Endothelial cell of umbilical vein (primary cell): ENCODE data around the gene EMC7. TPM values are rescaled to one million over a fixed set of nuclear protein-coding genes. Genes with fewer than 3 reads are reported as not detected.

ENCODE experiments used
- BruUV-seq: library from RNA; stranded (reverse); fragments of 400-500 nt; replicated peaks from 2 replicates; lab custom pipeline; 2021; lab: Mats Ljungman, UMichigan
- CTCF ChIA-PET: fragments of 300-600, 350-600 bp; sonication (Branson Sonifier 250); formaldehyde crosslinking; loops from one replicate; lab custom pipeline; 2021; ENCODE audit warnings: antibody characterized with exemption, inconsistent platforms; lab: Charles Lee
- POLR2A ChIA-PET: fragments of 300-600, 350-600 bp; sonication (Branson Sonifier 250); formaldehyde crosslinking; loops from one replicate; lab custom pipeline; 2021; ENCODE audit warnings: antibody characterized with exemption, inconsistent platforms; lab: Charles Lee
- DNase-seq: peaks from one replicate; pipeline ENCODE4 v3.0.0-alpha.2; 2011; ENCODE audit warnings: low read depth, low spot score
- FAIRE-seq: peaks from 2 replicates; lab custom pipeline; 2011; peaks lifted over from hg19 to GRCh38; lab: Jason Lieb, UNC
- H2AFZ ChIP-seq: 2 replicates; pipeline ENCODE4 v1.6.0; 2012; ENCODE audit warnings: low read depth, low read length, control low read depth, inconsistent platforms
- H3K27ac ChIP-seq: 2 replicates; pipeline ENCODE4 v1.5.1; 2011; ENCODE audit warnings: low read depth, mild to moderate bottlenecking, control low read depth, low read length, moderate library complexity; ENCODE audit not compliant: insufficient read depth
- H3K27me3 ChIP-seq, 2 experiments: 2 replicates each; pipeline versions ENCODE4 v1.6.0 to v1.6.1; 2011; ENCODE audit warnings: low read length in 2 of 2, mixed read lengths in 1 of 2; ENCODE audit not compliant: control insufficient read depth in 2 of 2, insufficient read depth in 2 of 2
- H3K36me3 ChIP-seq, 2 experiments: 2 replicates in 1 of 2; 3 replicates in 1 of 2; pipeline ENCODE4 v1.5.1; 2011; ENCODE audit warnings: low read length in 2 of 2, mild to moderate bottlenecking in 1 of 2, moderate library complexity in 1 of 2; ENCODE audit not compliant: control insufficient read depth in 2 of 2, insufficient read depth in 2 of 2; ENCODE audit errors: extremely low read depth in 1 of 2
- H3K4me1 ChIP-seq: 3 replicates; pipeline ENCODE4 v1.5.1; 2011; ENCODE audit warnings: mild to moderate bottlenecking, low read length; ENCODE audit not compliant: control insufficient read depth, insufficient read depth; ENCODE audit errors: extremely low read depth
- H3K4me2 ChIP-seq: 2 replicates; pipeline ENCODE4 v1.6.1; 2011; ENCODE audit warnings: low read length, control low read depth, mixed read lengths; ENCODE audit not compliant: insufficient read depth
- H3K4me3 ChIP-seq, 3 experiments: fragments of 200-600 bp in 1 of 3; sonication (generic), shearing (Covaris generic) in 1 of 3; replicated peaks in 1 of 3; 2 replicates each; pipeline ENCODE4 v1.5.1; 2011 to 2016; ENCODE audit warnings: control low read depth in 3 of 3, low read length in 3 of 3, mild to moderate bottlenecking in 2 of 3, inconsistent platforms in 1 of 3, low read depth in 1 of 3, moderate library complexity in 1 of 3; ENCODE audit not compliant: insufficient read depth in 1 of 3
- H3K79me2 ChIP-seq: 2 replicates; pipeline ENCODE4 v1.6.0; 2012; ENCODE audit warnings: low read length, inconsistent platforms; ENCODE audit not compliant: control insufficient read depth, insufficient read depth
- H3K9ac ChIP-seq: replicated peaks from 2 replicates; pipeline ENCODE3; 2011; ENCODE audit warnings: low read length, control low read depth; ENCODE audit not compliant: insufficient read depth; ENCODE audit errors: extremely low read depth
- H3K9me1 ChIP-seq: replicated peaks from 3 replicates; pipeline ENCODE4 v1.6.0; 2011; ENCODE audit warnings: mild to moderate bottlenecking, low read length; ENCODE audit not compliant: control insufficient read depth, insufficient read depth; ENCODE audit errors: extremely low read depth
- H3K9me3 ChIP-seq: replicated peaks from 2 replicates; pipeline ENCODE4 v1.5.1; 2012; ENCODE audit warnings: low read length, inconsistent platforms; ENCODE audit not compliant: control insufficient read depth, insufficient read depth
- H4K20me1 ChIP-seq: replicated peaks from 2 replicates; pipeline ENCODE3; 2011; ENCODE audit warnings: mild to moderate bottlenecking, low read length; ENCODE audit not compliant: control insufficient read depth, insufficient read depth; ENCODE audit errors: extremely low read depth
- FOS ChIP-seq: IDR thresholded peaks from 2 replicates; pipeline ENCODE4 v1.6.1; 2011; ENCODE audit warnings: mild to moderate bottlenecking, low read length, moderate library complexity, borderline replicate concordance; ENCODE audit not compliant: insufficient read depth
- JUN ChIP-seq: IDR thresholded peaks from 2 replicates; pipeline ENCODE4 v1.6.1; 2011; ENCODE audit warnings: borderline replicate concordance, low read depth; ENCODE audit not compliant: insufficient read length, insufficient read depth
- MAX ChIP-seq: IDR thresholded peaks from 2 replicates; pipeline ENCODE4 v1.6.1; 2011; ENCODE audit not compliant: insufficient read depth, insufficient read length
- POLR2AphosphoS5 ChIP-seq: IDR thresholded peaks from 2 replicates; pipeline ENCODE4 v1.6.1; 2012; ENCODE audit warnings: low read depth, mild to moderate bottlenecking, control low read depth, low read length, moderate library complexity; ENCODE audit not compliant: insufficient read depth
- dilution Hi-C: fragments of 300-500 bp; cut with MboI; formaldehyde crosslinking; loops from one replicate; pipeline ENCODE4 v1.15.0; 2019; ENCODE audit warnings: low sequenced_read_pairs; ENCODE audit not compliant: extremely low pct_ligation_motif_present
- intact Hi-C: fragments of 100-400 bp; cut with micrococcal nuclease; formaldehyde crosslinking; loops from one replicate; pipeline ENCODE4 v1.10.0; 2022
- polyA plus RNA-seq, 4 experiments: library from polyadenylated mRNA; depleted of rRNA in 3 of 4; stranded (reverse) in 3 of 4; unstranded in 1 of 4; fragments of >200 nt; gene quantifications; 2 replicates each; pipeline versions ENCODE4 v1.2.1 to v1.2.3, GENCODE V29; 2011 to 2012; ENCODE audit warnings: missing spikeins in 1 of 4
- total RNA-seq: library from RNA; stranded (reverse); gene quantifications from 2 replicates; pipeline ENCODE4 v1.2.3, GENCODE V29; 2021

EMC7 gene
- total and polyA plus RNA-seq, 2 donors (not counting 3 experiments of a cell fraction or from before 2014, with no cell fraction given): 57.0 to 70.6 TPM

GRCh38 chr15:34128898-34129297 is 27.2 kb upstream of the EMC7 start:
- dilution Hi-C loops (no loop called here), intact Hi-C loops (loop anchor here (10.0 kb wide), 1 partner anchor 1176 kb away; no protein-coding TSS in a partner anchor)
- BruUV-seq: no TSS peak
- Histone ChIP-seq H3K4me3 (no peak overlapping the region), H3K79me2 (no peaks in the 10 kb centered on the region), H3K36me3 (no peaks in the 10 kb centered on the region), H3K4me1 (no peaks in the 10 kb centered on the region), H4K20me1 (no peaks in the 10 kb centered on the region), H3K4me2 (no peak overlapping the region), H2AFZ (no peak overlapping the region), H3K27ac (no peak overlapping the region), H3K9me1 (no peaks in the 10 kb centered on the region), H3K27me3 (no peaks in the 10 kb centered on the region), H3K9me3 (no peaks in the 10 kb centered on the region), H3K9ac (no peak overlapping the region)
- CTCF ChIA-PET: no interaction called here
- no peak for DNase-seq
- FAIRE-seq: no peak
- POLR2A ChIA-PET: no interaction called here
- TF ChIP-seq POLR2AphosphoS5: no peak

- dilution Hi-C loops: no loop called here
- Histone ChIP-seq H3K27ac (no peak overlapping the region), H3K9ac (no peak overlapping the region), H3K4me3 (no peak overlapping the region), H3K4me1 (peaks cover 16% of the 10 kb centered on the region), H2AFZ (no peak overlapping the region), H4K20me1 (no peaks in the 10 kb centered on the region), H3K36me3 (no peaks in the 10 kb centered on the region), H3K4me2 (no peak overlapping the region), H3K9me1 (no peaks in the 10 kb centered on the region), H3K9me3 (no peaks in the 10 kb centered on the region), H3K79me2 (no peaks in the 10 kb centered on the region), H3K27me3 (no peaks in the 10 kb centered on the region)
- CTCF ChIA-PET: interaction anchor here (2.2 kb wide), 1 partner anchor 17 kb away, joined by 8 read pairs; no protein-coding TSS in a partner anchor
- POLR2A ChIA-PET: no interaction called here
- intact Hi-C loops: loop anchor here (10.0 kb wide), 1 partner anchor 1178 kb away; no protein-coding TSS in a partner anchor
- no TSS peak for BruUV-seq
- TF ChIP-seq MAX (no peak), JUN (no peak), FOS (no peak)
- DNase-seq: no peak
- FAIRE-seq: no peak
Measured at GRCh38 chr15:34126522-34126921, 24.9 kb upstream of the EMC7 start.
